ENCODE measurements around the gene COX5A.

COX5A gene

GRCh38 chr15:74976159-74976558 lies 38.3 kb upstream of the COX5A start:
- Histone ChIP-seq H3K9me2 (ENCODE audit: low read depth, low read length) (no peaks in the 10 kb centered on the region), H3F3A (ENCODE audit: insufficient read depth, low read length) (no peaks in the 10 kb centered on the region), H2AFZ (ENCODE audit: low read length) (no peak overlapping the region), H3K27me3 (ENCODE audit: insufficient read depth, low read length) (no peaks in the 10 kb centered on the region), H3K4me3 (ENCODE audit: low read depth, low read length, poor library complexity, severe bottlenecking) (no peak overlapping the region), H3K4me1 (ENCODE audit: insufficient read depth, low read length, severe bottlenecking) (no peaks in the 10 kb centered on the region), H3K4me2 (ENCODE audit: low read length) (no peak overlapping the region), H3K79me2 (ENCODE audit: insufficient read depth, low read length) (no peaks in the 10 kb centered on the region), H4K20me1 (ENCODE audit: insufficient read depth, low read length) (no peaks in the 10 kb centered on the region), H3K36me3 (ENCODE audit: insufficient read depth, low read length) (no peaks in the 10 kb centered on the region), H3K27ac (ENCODE audit: low read depth, low read length, poor library complexity, severe bottlenecking) (no peak overlapping the region), H3K9ac (ENCODE audit: low read length) (no peak overlapping the region), H3K9me3 (ENCODE audit: low read length) (no peaks in the 10 kb centered on the region)
- TF ChIP-seq CTCF (IDR thresholded peaks at IDR 0.05; ENCODE audit: low read length) (no peak), EZH2 (IDR thresholded peaks at IDR 0.05; ENCODE audit: borderline replicate concordance, low read length) (no peak)

GRCh38 chr15:74967670-74968069 lies 29.8 kb upstream of the COX5A start:
- no peak overlapping the region for H3K4me3 ChIP-seq (ENCODE audit: low read depth, low read length, poor library complexity, severe bottlenecking)
- H3K9me2 ChIP-seq (ENCODE audit: low read depth, low read length), result no peaks in the 10 kb centered on the region
- H2AFZ ChIP-seq (ENCODE audit: low read length), result no peak overlapping the region
- no peaks in the 10 kb centered on the region for H3K4me1 ChIP-seq (ENCODE audit: insufficient read depth, low read length, severe bottlenecking)
- no peaks in the 10 kb centered on the region for H4K20me1 ChIP-seq (ENCODE audit: insufficient read depth, low read length)
- H3K4me2 ChIP-seq (ENCODE audit: low read length), result no peak overlapping the region
- no peaks in the 10 kb centered on the region for H3K79me2 ChIP-seq (ENCODE audit: insufficient read depth, low read length)
- H3K9me3 ChIP-seq (ENCODE audit: low read length), result no peaks in the 10 kb centered on the region
- H3K27me3 ChIP-seq (ENCODE audit: insufficient read depth, low read length), result no peaks in the 10 kb centered on the region
- no peaks in the 10 kb centered on the region for H3K36me3 ChIP-seq (ENCODE audit: insufficient read depth, low read length)
- TF ChIP-seq EZH2 (IDR thresholded peaks at IDR 0.05; ENCODE audit: borderline replicate concordance, low read length), result no peak
- no peaks in the 10 kb centered on the region for H3F3A ChIP-seq (ENCODE audit: insufficient read depth, low read length)
- no peak overlapping the region for H3K9ac ChIP-seq (ENCODE audit: low read length)
- H3K27ac ChIP-seq (ENCODE audit: low read depth, low read length, poor library complexity, severe bottlenecking), result no peak overlapping the region

- no peak overlapping the region for H3K4me2 ChIP-seq (ENCODE audit: low read length)
- H3K27me3 ChIP-seq (ENCODE audit: insufficient read depth, low read length), result no peaks in the 10 kb centered on the region
- TF ChIP-seq EZH2 (IDR thresholded peaks at IDR 0.05; ENCODE audit: borderline replicate concordance, low read length), result no peak
- no peak for TF ChIP-seq CTCF (IDR thresholded peaks at IDR 0.05; ENCODE audit: low read length)
- H3K4me1 ChIP-seq (ENCODE audit: insufficient read depth, low read length, severe bottlenecking), result no peaks in the 10 kb centered on the region
- H3F3A ChIP-seq (ENCODE audit: insufficient read depth, low read length), result no peaks in the 10 kb centered on the region
- H3K9me3 ChIP-seq (ENCODE audit: low read length), result no peaks in the 10 kb centered on the region
- H3K9me2 ChIP-seq (ENCODE audit: low read depth, low read length), result no peaks in the 10 kb centered on the region
- no peaks in the 10 kb centered on the region for H3K36me3 ChIP-seq (ENCODE audit: insufficient read depth, low read length)
- no peaks in the 10 kb centered on the region for H4K20me1 ChIP-seq (ENCODE audit: insufficient read depth, low read length)
- no peak overlapping the region for H3K27ac ChIP-seq (ENCODE audit: low read depth, low read length, poor library complexity, severe bottlenecking)
- H3K4me3 ChIP-seq (ENCODE audit: low read depth, low read length, poor library complexity, severe bottlenecking), result no peak overlapping the region
- H2AFZ ChIP-seq (ENCODE audit: low read length), result no peak overlapping the region
- no peaks in the 10 kb centered on the region for H3K79me2 ChIP-seq (ENCODE audit: insufficient read depth, low read length)
- H3K9ac ChIP-seq (ENCODE audit: low read length), result no peak overlapping the region
These were observed 26.9 kb upstream of the COX5A start for GRCh38 chr15:74964794-74965193.

- Histone ChIP-seq H2AFZ (ENCODE audit: low read length) (no peak overlapping the region), H4K20me1 (ENCODE audit: insufficient read depth, low read length) (no peaks in the 10 kb centered on the region), H3K4me3 (ENCODE audit: low read depth, low read length, poor library complexity, severe bottlenecking) (no peak overlapping the region), H3K9me2 (ENCODE audit: low read depth, low read length) (no peaks in the 10 kb centered on the region), H3K79me2 (ENCODE audit: insufficient read depth, low read length) (no peaks in the 10 kb centered on the region), H3K9ac (ENCODE audit: low read length) (no peak overlapping the region), H3K9me3 (ENCODE audit: low read length) (no peaks in the 10 kb centered on the region), H3K27me3 (ENCODE audit: insufficient read depth, low read length) (no peaks in the 10 kb centered on the region), H3K4me2 (ENCODE audit: low read length) (no peak overlapping the region), H3K36me3 (ENCODE audit: insufficient read depth, low read length) (no peaks in the 10 kb centered on the region), H3F3A (ENCODE audit: insufficient read depth, low read length) (no peaks in the 10 kb centered on the region), H3K27ac (ENCODE audit: low read depth, low read length, poor library complexity, severe bottlenecking) (no peak overlapping the region), H3K4me1 (ENCODE audit: insufficient read depth, low read length, severe bottlenecking) (no peaks in the 10 kb centered on the region)
- TF ChIP-seq EZH2 (IDR thresholded peaks at IDR 0.05; ENCODE audit: borderline replicate concordance, low read length) (no peak), CTCF (IDR thresholded peaks at IDR 0.05; ENCODE audit: low read length) (no peak)
These were observed 25.3 kb upstream of the COX5A start for GRCh38 chr15:74963213-74963612.
